OCI-LY1 (cell line): Measurements from ENCODE around the gene TJP1.

ENCODE experiments used
- H2AFZ ChIP-seq: fragments of 200-600 bp; sonication (generic), shearing (Covaris generic); 2 replicates; pipeline ENCODE4 v1.6.0; 2014; ENCODE audit warnings: antibody characterized with exemption, mild to moderate bottlenecking, low read length
- H3F3A ChIP-seq: fragments of 200-600 bp; sonication (generic), shearing (Covaris generic); 2 replicates; pipeline ENCODE4 v1.6.0; 2014; ENCODE audit warnings: mild to moderate bottlenecking, antibody characterized with exemption, low read length, moderate library complexity; ENCODE audit not compliant: insufficient read depth
- H3K27ac ChIP-seq: fragments of 200-600 bp; sonication (generic); 2 replicates; pipeline ENCODE4 v1.5.1; 2014; ENCODE audit warnings: low read length, mixed run types, mild to moderate bottlenecking, low read depth; ENCODE audit not compliant: poor library complexity, severe bottlenecking
- H3K27me3 ChIP-seq: fragments of 200-600 bp; sonication (generic); 2 replicates; pipeline ENCODE4 v1.6.0; 2014; ENCODE audit warnings: antibody characterized with exemption, mild to moderate bottlenecking, low read length, moderate library complexity; ENCODE audit not compliant: insufficient read depth
- H3K36me3 ChIP-seq: fragments of 200-600 bp; sonication (generic); 2 replicates; pipeline ENCODE4 v1.6.1; 2014; ENCODE audit warnings: mild to moderate bottlenecking, antibody characterized with exemption, low read length, moderate library complexity, mixed read lengths; ENCODE audit not compliant: insufficient read depth
- H3K4me1 ChIP-seq: fragments of 200-600 bp; sonication (generic); 2 replicates; pipeline ENCODE4 v1.5.1; 2014; ENCODE audit warnings: mild to moderate bottlenecking, low read length, moderate library complexity; ENCODE audit not compliant: insufficient read depth, severe bottlenecking
- H3K4me2 ChIP-seq: fragments of 200-600 bp; sonication (generic), shearing (Covaris generic); 2 replicates; pipeline ENCODE4 v1.6.1; 2014; ENCODE audit warnings: low read length
- H3K4me3 ChIP-seq: fragments of 200-600 bp; sonication (generic); 2 replicates; pipeline ENCODE4 v1.5.1; 2014; ENCODE audit warnings: low read length, low read depth, mild to moderate bottlenecking, mixed read lengths; ENCODE audit not compliant: poor library complexity, severe bottlenecking
- H3K79me2 ChIP-seq: fragments of 200-600 bp; shearing (Covaris generic); 2 replicates; pipeline ENCODE4 v1.6.1; 2016; ENCODE audit warnings: mixed run types, low read length, mixed read lengths; ENCODE audit not compliant: insufficient read depth
- H3K9ac ChIP-seq: fragments of 200-600 bp; sonication (generic), shearing (Covaris generic); 2 replicates; pipeline ENCODE4 v1.6.1; 2014; ENCODE audit warnings: mild to moderate bottlenecking, low read length, mixed read lengths
- H3K9me2 ChIP-seq: fragments of 200-600 bp; sonication (generic), shearing (Covaris generic); 2 replicates; pipeline ENCODE4 v1.6.1; 2014; ENCODE audit warnings: low read depth, mild to moderate bottlenecking, low read length, mixed read lengths
- H3K9me3 ChIP-seq: fragments of 200-600 bp; shearing (Covaris generic); 2 replicates; pipeline ENCODE4 v1.6.1; 2014; ENCODE audit warnings: low read length, mixed read lengths
- H4K20me1 ChIP-seq: fragments of 200-600 bp; sonication (generic), shearing (Covaris generic); 2 replicates; pipeline ENCODE4 v1.6.0; 2016; ENCODE audit warnings: mild to moderate bottlenecking, low read length; ENCODE audit not compliant: insufficient read depth
- CTCF ChIP-seq: fragments of 200-600 bp; sonication (generic), shearing (Covaris generic); IDR thresholded peaks from 2 replicates; pipeline ENCODE4 v1.5.1; 2017; ENCODE audit warnings: mild to moderate bottlenecking, antibody characterized with exemption, low read length, moderate library complexity, mixed read lengths
- EZH2 ChIP-seq: fragments of 200-600 bp; sonication (generic), shearing (Covaris generic); IDR thresholded peaks from 2 replicates; pipeline ENCODE4 v1.8.0; 2017; ENCODE audit warnings: borderline replicate concordance, mixed run types, mild to moderate bottlenecking, antibody characterized with exemption, low read length, moderate library complexity, mixed read lengths

Gene TJP1

GRCh38 chr15:29678504-29679034 is 143.7 kb downstream of the TJP1 start:
- Histone ChIP-seq H3K9ac (no peak overlapping the region), H3K4me2 (no peak overlapping the region), H3K9me2 (no peaks in the 10 kb centered on the region), H3K4me3 (no peak overlapping the region), H3K9me3 (no peaks in the 10 kb centered on the region), H2AFZ (no peak overlapping the region), H3K4me1 (no peaks in the 10 kb centered on the region), H3K79me2 (no peaks in the 10 kb centered on the region), H3F3A (no peaks in the 10 kb centered on the region), H4K20me1 (no peaks in the 10 kb centered on the region), H3K27ac (no peak overlapping the region), H3K27me3 (no peaks in the 10 kb centered on the region), H3K36me3 (no peaks in the 10 kb centered on the region)
- no peak for TF ChIP-seq EZH2
- no peak for TF ChIP-seq CTCF

- no peak overlapping the region for H3K4me2 ChIP-seq
- no peak overlapping the region for H2AFZ ChIP-seq
- H3K9me3 ChIP-seq = no peaks in the 10 kb centered on the region
- no peaks in the 10 kb centered on the region for H3K36me3 ChIP-seq
- no peak overlapping the region for H3K27ac ChIP-seq
- H3K4me3 ChIP-seq = no peak overlapping the region
- H4K20me1 ChIP-seq = no peaks in the 10 kb centered on the region
- H3K27me3 ChIP-seq = no peaks in the 10 kb centered on the region
- no peaks in the 10 kb centered on the region for H3F3A ChIP-seq
- no peaks in the 10 kb centered on the region for H3K9me2 ChIP-seq
- H3K79me2 ChIP-seq = no peaks in the 10 kb centered on the region
- no peak overlapping the region for H3K9ac ChIP-seq
- TF ChIP-seq EZH2 (no peak), CTCF (no peak)
- H3K4me1 ChIP-seq = no peaks in the 10 kb centered on the region
Measured at GRCh38 chr15:29677871-29678461, 144.3 kb downstream of the TJP1 start.

DNA sequence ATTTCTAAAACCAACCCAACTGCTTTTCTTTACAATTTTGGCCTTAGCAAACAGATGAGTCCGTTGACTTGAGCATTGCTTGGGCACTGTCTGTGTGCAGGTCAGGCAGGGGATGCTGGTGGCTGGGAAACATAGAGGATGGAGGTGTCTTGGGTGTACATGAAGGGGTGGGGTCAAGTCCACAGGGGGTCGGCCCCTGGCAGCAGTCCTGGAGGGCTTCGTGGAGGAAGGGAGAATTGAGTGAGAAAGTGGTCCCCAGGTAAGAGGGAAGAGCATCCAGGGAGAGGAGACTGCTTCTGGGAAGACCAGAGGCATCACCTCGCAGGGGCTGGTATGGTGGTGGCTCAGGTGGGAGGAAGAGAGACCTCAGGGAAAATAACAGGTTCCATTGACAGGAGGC is 144.8 kb downstream of the TJP1 start:
- Histone ChIP-seq H3K9ac (no peak overlapping the region), H3K9me3 (no peaks in the 10 kb centered on the region), H2AFZ (no peak overlapping the region), H3K4me3 (no peak overlapping the region), H3K4me1 (no peaks in the 10 kb centered on the region), H4K20me1 (no peaks in the 10 kb centered on the region), H3K9me2 (no peaks in the 10 kb centered on the region), H3K79me2 (no peaks in the 10 kb centered on the region), H3F3A (no peaks in the 10 kb centered on the region), H3K27me3 (no peaks in the 10 kb centered on the region), H3K27ac (no peak overlapping the region), H3K4me2 (no peak overlapping the region), H3K36me3 (no peaks in the 10 kb centered on the region)
- no peak for TF ChIP-seq CTCF
- TF ChIP-seq EZH2 = no peak
